ENCODE results near the gene ADAMTS1.

GRCh38 chr21:26814386-26814785, 30.8 kb downstream of the ADAMTS1 start:
- TF ChIP-seq POLR2A (IDR thresholded peaks at IDR 0.05; ENCODE audit: low read depth, low read length) (no peak), CTCF (IDR thresholded peaks at IDR 0.05; ENCODE audit: extremely low read depth in 1 of 2, insufficient read depth in 1 of 2, low read depth in 1 of 2, low read length in 2 of 2) (no peak), EZH2 (IDR thresholded peaks at IDR 0.05; ENCODE audit: borderline replicate concordance, low read depth, low read length, severe bottlenecking) (no peak), POLR2AphosphoS5 (IDR thresholded peaks at IDR 0.05; ENCODE audit: insufficient read depth, low read depth, low read length) (no peak), MYC (IDR thresholded peaks at IDR 0.05; ENCODE audit: low read depth, low read length) (no peak)

All from endothelial cell of umbilical vein (primary cell).